Measurements from ENCODE around the gene SPRTN.

DNA sequence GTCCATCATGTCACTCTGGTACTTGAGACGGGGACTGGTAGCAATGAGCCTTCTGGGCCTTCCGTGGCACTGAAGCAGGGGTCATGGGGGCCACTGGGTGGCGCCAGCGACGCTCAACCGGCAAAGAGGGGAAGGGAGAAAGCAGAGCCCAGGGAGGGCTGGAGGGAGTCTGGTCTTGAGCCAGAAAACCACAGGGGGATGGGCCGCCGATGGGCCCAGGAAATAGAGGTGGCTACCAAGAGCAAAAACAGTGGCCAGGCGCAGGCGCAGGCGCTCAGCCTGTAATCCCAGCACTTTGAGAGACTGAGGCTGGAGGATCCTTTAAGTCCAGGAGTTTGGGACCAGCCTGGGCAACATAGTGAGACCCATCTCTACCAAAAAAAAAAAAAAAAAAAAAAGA, 22.2 kb upstream of the SPRTN start:
- TF ChIP-seq, protein P1, sequence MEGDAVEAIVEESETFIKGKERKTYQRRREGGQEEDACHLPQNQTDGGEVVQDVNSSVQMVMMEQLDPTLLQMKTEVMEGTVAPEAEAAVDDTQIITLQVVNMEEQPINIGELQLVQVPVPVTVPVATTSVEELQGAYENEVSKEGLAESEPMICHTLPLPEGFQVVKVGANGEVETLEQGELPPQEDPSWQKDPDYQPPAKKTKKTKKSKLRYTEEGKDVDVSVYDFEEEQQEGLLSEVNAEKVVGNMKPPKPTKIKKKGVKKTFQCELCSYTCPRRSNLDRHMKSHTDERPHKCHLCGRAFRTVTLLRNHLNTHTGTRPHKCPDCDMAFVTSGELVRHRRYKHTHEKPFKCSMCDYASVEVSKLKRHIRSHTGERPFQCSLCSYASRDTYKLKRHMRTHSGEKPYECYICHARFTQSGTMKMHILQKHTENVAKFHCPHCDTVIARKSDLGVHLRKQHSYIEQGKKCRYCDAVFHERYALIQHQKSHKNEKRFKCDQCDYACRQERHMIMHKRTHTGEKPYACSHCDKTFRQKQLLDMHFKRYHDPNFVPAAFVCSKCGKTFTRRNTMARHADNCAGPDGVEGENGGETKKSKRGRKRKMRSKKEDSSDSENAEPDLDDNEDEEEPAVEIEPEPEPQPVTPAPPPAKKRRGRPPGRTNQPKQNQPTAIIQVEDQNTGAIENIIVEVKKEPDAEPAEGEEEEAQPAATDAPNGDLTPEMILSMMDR (IDR thresholded peaks at IDR 0.05 in 4 of 5, conservative IDR thresholded peaks at IDR 0.05 in 1 of 5), result peak; percentile 25 to 64 (median 49)
- TF ChIP-seq POLR2A (IDR thresholded peaks at IDR 0.05), result no peak
